HFF-Myc (cell line): ENCODE measurements around the gene ERBB2.

ENCODE experiments used
- DNase-seq: peaks from one replicate; pipeline ENCODE4 v3.0.0-alpha.2; 2011; ENCODE audit warnings: low read depth; ENCODE audit errors: extremely low read depth
- H3K4me3 ChIP-seq: replicated peaks from 2 replicates; pipeline ENCODE4 v1.5.1; 2011; ENCODE audit warnings: low read depth, mild to moderate bottlenecking, control low read depth, low read length
- TF ChIP-seq, protein P1 (sequence below): IDR thresholded peaks from 2 replicates; pipeline ENCODE4 v1.5.1; 2012; ENCODE audit warnings: mild to moderate bottlenecking, low read depth, low read length, control low read depth; ENCODE audit errors: missing control alignments

The ERBB2 gene

DNA sequence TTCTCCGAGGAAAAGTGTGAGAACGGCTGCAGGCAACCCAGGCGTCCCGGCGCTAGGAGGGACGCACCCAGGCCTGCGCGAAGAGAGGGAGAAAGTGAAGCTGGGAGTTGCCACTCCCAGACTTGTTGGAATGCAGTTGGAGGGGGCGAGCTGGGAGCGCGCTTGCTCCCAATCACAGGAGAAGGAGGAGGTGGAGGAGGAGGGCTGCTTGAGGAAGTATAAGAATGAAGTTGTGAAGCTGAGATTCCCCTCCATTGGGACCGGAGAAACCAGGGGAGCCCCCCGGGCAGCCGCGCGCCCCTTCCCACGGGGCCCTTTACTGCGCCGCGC is at the start of gene ERBB2:
Gene ERBB2, plus strand, starts transcription at position 247 of the 330 bp plus-strand sequence. CDS start 175 bp downstream, outside the sequence.
- TF ChIP-seq, protein P1, sequence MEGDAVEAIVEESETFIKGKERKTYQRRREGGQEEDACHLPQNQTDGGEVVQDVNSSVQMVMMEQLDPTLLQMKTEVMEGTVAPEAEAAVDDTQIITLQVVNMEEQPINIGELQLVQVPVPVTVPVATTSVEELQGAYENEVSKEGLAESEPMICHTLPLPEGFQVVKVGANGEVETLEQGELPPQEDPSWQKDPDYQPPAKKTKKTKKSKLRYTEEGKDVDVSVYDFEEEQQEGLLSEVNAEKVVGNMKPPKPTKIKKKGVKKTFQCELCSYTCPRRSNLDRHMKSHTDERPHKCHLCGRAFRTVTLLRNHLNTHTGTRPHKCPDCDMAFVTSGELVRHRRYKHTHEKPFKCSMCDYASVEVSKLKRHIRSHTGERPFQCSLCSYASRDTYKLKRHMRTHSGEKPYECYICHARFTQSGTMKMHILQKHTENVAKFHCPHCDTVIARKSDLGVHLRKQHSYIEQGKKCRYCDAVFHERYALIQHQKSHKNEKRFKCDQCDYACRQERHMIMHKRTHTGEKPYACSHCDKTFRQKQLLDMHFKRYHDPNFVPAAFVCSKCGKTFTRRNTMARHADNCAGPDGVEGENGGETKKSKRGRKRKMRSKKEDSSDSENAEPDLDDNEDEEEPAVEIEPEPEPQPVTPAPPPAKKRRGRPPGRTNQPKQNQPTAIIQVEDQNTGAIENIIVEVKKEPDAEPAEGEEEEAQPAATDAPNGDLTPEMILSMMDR: no peak
- peak within 1 kb of the TSS; percentile 67 for H3K4me3 ChIP-seq
- DNase-seq: no peak

DNA sequence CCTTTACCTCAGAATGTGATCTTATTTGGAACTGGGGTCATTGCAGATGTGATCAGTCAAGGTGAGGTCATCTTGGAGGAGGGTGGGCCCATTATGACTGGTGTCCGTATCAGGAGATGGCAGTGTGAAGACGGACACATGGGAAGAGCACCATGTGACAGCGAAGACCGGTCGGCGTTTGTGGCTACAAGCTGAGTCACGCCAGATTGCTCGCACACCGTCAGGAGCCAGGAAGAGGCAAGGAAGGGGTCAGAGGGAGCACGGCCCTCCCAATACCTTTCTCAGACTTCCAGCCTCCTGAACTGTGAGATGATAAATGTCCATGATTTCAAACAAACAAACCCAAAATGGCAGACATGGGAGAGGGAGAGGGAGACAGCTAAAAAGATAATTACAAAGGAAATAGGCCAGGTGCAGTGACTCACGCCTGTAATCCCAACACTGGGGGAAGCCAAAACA is 49.7 kb upstream of the ERBB2 start:
- TF ChIP-seq, protein P1: no peak
- H3K4me3 ChIP-seq: no peak overlapping the region

DNA sequence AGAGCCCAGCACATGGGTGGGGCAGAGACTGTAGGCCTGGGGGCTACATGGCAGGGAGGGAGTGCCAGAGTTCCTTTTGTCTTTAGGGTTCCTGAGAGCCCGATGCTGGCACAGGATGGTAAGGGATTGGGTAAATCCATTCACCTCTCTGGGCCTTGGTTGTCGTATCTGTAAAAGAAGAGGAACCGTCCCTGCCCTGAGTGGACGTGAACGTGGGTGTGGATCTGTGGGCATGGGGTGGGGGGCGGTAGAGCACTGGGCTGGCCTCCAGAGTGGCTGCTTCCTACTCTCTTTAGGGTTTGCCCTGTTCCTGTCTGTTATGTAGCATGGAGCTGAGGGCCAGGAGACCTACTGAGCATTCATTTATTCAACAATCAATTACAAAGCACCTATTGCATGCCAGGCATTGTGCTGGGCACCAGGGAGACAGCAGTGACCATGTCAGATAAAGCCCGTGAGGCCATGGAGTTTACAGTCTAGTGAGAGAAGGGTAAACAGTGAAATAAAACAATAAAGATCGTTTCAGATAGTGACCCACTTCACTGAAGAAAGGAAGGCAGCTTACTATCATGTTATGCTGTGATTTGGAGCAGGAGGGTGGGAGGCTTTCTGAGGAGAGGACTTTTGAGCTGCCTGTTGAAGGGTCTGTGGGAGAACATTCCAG is 47.8 kb upstream of the ERBB2 start:
- H3K4me3 ChIP-seq: no peak overlapping the region
- TF ChIP-seq, protein P1: no peak
- DNase-seq: no peak

More for the DNA sequence above, 49.7 kb upstream of the ERBB2 start:
- DNase-seq: no peak

DNA sequence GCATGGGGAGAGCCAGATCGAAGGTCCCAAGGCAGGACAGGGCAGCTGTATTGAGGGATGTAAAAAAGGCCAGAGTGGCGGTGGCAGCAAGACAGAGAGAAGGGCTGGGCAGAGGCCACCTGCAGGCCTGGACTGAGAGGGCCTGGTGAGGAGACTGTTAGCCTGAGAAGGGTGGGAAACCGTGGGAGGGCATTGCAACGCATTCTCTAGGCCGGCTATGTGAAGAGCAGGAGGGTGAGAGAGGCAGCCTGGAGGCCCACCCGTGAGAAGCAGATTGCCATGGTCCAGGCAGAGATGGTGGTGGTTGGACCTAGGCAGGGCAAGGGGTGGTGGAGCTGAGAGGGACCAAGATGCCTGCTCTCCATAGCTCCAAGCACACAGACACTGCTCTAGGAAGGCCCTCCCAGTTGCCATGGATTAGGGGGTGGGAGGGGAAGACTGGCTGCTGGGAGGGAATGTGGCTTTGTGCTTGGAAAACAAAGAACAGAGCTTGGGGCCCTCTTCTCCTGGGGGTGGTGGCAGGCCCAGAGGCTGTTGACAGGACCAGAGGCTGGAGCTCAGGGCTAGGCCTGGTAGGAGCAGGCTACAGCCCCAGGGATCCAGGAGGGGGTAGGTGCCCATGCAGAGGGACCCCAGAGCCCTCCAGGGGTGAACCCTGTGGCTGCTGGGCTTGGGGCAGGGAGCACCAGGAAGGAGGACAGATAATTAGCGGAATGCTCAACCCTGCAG is 47.1 kb upstream of the ERBB2 start:
- DNase-seq: no peak
- TF ChIP-seq, protein P1: no peak
- H3K4me3 ChIP-seq: no peak overlapping the region

DNA sequence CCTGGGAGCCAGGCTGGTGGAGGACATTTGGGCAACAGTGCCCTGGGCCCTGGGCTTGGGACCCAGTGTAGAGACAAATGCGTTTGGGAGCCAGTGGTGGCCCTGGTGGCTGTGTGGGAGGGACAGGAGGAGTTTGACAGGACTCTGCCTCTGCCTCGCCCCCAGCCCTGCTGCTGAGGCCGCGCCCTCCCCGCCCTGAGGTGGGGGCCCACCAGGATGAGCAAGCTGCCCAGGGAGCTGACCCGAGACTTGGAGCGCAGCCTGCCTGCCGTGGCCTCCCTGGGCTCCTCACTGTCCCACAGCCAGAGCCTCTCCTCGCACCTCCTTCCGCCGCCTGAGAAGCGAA is 46.6 kb upstream of the ERBB2 start:
- TF ChIP-seq, protein P1: no peak
- H3K4me3 ChIP-seq: no peak overlapping the region
- no peak for DNase-seq

DNA sequence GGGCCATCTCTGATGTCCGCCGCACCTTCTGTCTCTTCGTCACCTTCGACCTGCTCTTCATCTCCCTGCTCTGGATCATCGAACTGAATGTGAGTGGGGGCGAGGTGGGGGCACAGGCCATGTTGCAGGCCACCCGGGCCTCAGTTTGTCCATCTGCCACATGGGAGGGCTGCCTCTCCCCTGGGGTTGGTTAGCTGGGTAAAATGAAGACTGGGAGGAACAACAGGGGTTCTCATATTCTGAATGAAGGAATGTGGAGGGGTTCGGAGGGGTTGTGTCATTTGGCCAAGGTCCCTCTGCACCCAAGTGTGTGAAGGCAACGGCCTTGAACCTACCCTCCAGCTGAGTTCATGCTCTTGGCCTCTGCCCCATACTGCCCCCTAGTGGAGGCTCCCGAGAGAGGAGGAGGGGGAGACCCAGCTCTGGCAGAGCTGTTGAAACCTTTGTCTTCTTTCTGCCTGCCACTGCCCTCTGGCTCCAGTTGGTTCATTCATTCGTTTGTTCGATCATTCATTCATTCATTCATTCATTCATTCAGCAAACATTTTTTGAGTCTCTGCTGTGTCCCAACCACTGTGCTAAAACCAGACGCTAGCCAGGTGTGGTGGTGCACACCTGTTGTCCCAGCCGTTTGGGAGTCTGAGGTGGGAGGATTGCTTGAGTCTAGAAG is 46.1 kb upstream of the ERBB2 start:
- H3K4me3 ChIP-seq: no peak overlapping the region
- TF ChIP-seq, protein P1: peak; percentile 96
- DNase-seq: no peak
